ENCODE results near the gene C16orf87. TPM values are rescaled to one million over a fixed set of nuclear protein-coding genes. Genes with fewer than 3 reads are reported as not detected.

Gene C16orf87
- total RNA-seq, 2 experiments from 2014 or later: 12.5 to 14.7 TPM

DNA sequence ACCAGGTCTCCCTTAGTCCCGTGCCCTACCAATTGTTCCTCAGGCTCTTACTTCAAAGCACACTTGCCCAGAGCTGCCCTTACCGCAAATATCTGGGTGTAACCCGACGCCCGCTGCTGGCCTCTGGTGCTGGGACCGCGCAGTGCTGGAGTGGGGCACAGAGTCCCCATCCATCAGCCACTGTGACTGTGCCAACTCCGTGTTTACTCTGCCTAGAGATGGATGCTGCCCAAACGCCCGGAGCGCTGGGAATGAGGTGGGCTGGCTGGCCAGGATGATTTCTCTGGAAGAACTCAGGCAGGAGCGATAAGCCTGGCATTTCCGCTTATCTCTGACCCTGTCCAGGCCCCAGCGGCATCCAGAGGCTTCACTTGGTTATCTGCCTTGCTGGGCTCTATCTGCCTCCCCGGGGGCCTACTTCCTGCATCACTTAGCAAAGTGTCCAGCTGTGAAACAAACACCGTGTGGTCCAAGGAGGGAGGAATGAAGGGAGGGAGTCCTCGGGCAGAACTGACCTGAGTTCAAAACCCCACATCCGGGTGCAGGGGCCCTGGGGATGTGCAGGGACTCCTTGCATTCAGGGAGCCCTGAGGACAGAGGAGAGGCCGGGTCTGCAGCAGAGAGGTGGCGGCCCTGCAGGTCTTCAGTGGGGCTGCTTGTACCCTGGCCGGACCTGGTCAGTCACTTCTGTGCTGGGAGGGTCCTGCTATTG lies 73.5 kb downstream of the C16orf87 start:
- Mint-ChIP-seq H3K36me3 (ENCODE audit: low read depth) (no peaks in the 10 kb centered on the region), H3K27ac (no peak overlapping the region), H3K4me1 (ENCODE audit: low read depth) (no peaks in the 10 kb centered on the region), H3K27me3 (no peaks in the 10 kb centered on the region), H3K9me3 (no peaks in the 10 kb centered on the region), H3K4me3 (no peak overlapping the region)
- DNase-seq: no peak
- intact Hi-C loops (cut with micrococcal nuclease): no loop called here
- ChIA-PET CTCF (no interaction called here), POLR2A (no interaction called here)
- no peak for ATAC-seq
- TF ChIP-seq, protein P1, sequence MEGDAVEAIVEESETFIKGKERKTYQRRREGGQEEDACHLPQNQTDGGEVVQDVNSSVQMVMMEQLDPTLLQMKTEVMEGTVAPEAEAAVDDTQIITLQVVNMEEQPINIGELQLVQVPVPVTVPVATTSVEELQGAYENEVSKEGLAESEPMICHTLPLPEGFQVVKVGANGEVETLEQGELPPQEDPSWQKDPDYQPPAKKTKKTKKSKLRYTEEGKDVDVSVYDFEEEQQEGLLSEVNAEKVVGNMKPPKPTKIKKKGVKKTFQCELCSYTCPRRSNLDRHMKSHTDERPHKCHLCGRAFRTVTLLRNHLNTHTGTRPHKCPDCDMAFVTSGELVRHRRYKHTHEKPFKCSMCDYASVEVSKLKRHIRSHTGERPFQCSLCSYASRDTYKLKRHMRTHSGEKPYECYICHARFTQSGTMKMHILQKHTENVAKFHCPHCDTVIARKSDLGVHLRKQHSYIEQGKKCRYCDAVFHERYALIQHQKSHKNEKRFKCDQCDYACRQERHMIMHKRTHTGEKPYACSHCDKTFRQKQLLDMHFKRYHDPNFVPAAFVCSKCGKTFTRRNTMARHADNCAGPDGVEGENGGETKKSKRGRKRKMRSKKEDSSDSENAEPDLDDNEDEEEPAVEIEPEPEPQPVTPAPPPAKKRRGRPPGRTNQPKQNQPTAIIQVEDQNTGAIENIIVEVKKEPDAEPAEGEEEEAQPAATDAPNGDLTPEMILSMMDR (IDR thresholded peaks at IDR 0.05): no peak

DNA sequence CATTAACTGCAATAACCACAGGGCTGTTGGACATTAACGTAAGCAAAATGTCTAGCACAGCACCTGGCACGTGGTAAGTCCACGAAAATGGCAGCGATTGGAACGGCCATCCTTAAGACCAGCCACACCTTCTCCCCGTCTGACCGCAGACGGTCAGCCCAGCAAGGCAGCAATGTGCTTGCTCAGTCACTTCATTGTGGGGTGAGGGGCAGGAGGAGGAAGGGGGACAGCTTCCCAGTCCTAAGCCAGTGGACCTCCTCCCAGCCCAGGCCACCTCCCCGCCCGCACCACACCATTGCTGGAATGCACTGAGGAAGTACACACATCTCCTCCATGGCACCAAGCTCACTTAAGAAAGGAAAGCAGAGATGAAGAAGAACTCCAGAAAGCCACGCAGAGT lies 74.2 kb downstream of the C16orf87 start:
- no peaks in the 10 kb centered on the region for H3K4me1 Mint-ChIP-seq (ENCODE audit: low read depth)
- no peak overlapping the region for H3K27ac Mint-ChIP-seq
- no peaks in the 10 kb centered on the region for H3K9me3 Mint-ChIP-seq
- TF ChIP-seq, protein P1 (IDR thresholded peaks at IDR 0.05): no peak
- H3K36me3 Mint-ChIP-seq (ENCODE audit: low read depth): no peaks in the 10 kb centered on the region
- H3K4me3 Mint-ChIP-seq: no peak overlapping the region
- no peaks in the 10 kb centered on the region for H3K27me3 Mint-ChIP-seq
- CTCF ChIA-PET: no interaction called here
- POLR2A ChIA-PET: no interaction called here
- ATAC-seq (no peak), DNase-seq (no peak)
- intact Hi-C loops (cut with micrococcal nuclease): no loop called here

DNA sequence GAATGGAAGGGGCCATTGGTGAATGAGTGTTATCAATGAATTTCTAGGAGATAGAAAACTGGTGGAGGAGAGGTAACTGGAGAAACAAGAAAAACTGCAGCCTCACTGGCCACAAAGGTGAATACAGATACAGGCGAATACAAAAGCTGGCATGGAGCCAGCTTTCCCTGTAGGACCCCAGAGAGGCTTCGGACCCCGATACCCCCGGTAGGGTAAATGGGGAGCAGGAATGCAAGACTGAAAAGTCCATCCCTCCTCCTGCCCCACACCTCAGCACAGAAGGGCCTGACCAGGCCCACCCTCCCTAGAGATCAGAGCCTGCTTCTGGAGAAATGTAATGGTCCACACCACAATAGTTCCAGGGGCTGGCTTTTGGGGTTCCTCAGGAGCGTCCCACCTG lies 78.0 kb downstream of the C16orf87 start:
- ChIA-PET POLR2A (interaction anchor here (0.6 kb wide), 1 partner anchor 144 kb away, joined by 3 read pairs; no protein-coding TSS in a partner anchor), CTCF (no interaction called here)
- Mint-ChIP-seq H3K4me1 (ENCODE audit: low read depth) (no peaks in the 10 kb centered on the region), H3K4me3 (no peak overlapping the region), H3K27ac (no peak overlapping the region), H3K9me3 (no peaks in the 10 kb centered on the region), H3K36me3 (ENCODE audit: low read depth) (no peaks in the 10 kb centered on the region), H3K27me3 (no peaks in the 10 kb centered on the region)
- TF ChIP-seq, protein P1 (IDR thresholded peaks at IDR 0.05): no peak
- DNase-seq: no peak
- ATAC-seq: no peak
- intact Hi-C loops (cut with micrococcal nuclease): no loop called here

DNA sequence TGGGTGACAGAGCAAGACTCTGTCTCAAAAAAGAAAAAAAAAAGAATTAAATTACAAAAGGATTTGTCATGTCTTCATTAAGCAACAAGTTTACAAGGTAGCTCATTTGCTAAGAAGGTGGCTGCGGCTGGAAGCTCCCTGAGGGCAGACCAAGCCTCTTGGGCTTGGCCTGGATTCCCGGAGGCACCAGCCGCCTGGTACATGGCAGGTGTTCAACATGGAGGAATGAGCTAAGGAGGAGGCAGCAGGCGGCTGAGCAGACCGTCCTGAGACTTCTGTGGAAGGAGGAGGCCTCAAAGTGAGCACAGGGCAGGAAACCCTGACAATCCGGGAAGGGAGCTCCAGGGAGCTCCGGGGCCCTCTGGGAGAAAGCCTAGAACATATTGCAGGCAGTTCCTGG lies 79.6 kb downstream of the C16orf87 start:
- no peak overlapping the region for H3K27ac Mint-ChIP-seq
- no peaks in the 10 kb centered on the region for H3K4me1 Mint-ChIP-seq (ENCODE audit: low read depth)
- ATAC-seq (no peak), DNase-seq (no peak)
- H3K36me3 Mint-ChIP-seq (ENCODE audit: low read depth): no peaks in the 10 kb centered on the region
- TF ChIP-seq, protein P1 (IDR thresholded peaks at IDR 0.05): no peak
- ChIA-PET POLR2A (interaction anchor here (0.6 kb wide), 1 partner anchor 60 kb away, joined by 3 read pairs; no protein-coding TSS in a partner anchor), CTCF (no interaction called here)
- H3K9me3 Mint-ChIP-seq: no peaks in the 10 kb centered on the region
- intact Hi-C loops (cut with micrococcal nuclease): no loop called here
- no peaks in the 10 kb centered on the region for H3K27me3 Mint-ChIP-seq
- no peak overlapping the region for H3K4me3 Mint-ChIP-seq

DNA sequence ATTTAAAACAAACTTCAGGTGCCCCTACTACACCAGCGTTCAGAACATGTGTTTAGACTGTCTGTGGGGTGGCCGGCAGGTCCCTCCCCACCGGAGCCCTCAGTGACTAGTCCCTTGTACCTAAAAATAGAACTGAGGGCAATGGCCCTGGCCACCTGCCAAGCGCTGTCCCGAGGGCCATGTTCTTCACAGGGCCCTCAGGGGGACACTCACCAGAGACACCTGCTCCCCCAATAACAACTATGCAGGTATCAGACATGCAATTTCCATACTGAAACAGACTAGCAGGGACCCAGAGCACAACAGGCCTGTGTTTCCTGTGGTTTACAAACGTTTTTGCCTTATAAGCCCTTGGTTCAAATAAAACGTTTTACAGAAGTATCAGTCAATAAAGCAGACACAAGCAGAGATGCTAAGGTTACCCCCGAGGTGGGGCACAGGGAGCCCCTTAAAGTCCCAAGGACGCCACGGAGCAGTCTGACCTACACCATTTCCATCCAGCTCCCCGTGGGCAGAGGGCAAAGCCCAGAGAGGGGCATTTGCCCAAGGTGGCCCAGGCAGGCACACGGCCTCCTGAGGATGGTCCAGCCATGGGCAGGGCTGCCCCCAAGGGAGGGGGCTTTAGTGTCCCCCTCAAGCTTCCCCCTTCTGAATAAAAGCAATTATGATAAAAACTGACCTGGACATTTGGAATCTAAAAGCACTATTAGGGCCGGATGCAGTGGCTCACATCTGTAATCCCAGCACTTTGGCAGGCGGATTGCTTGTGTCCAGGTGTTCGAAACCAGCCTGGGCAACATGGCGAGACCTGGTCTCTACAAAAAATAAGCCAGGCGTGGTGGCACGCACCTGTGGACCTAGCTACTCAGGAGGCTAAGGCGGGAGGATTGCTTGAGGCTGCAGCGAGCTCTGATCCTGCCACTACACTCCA lies 81.9 kb downstream of the C16orf87 start:
- H3K9me3 Mint-ChIP-seq: no peaks in the 10 kb centered on the region
- intact Hi-C loops (cut with micrococcal nuclease): no loop called here
- no peak overlapping the region for H3K27ac Mint-ChIP-seq
- no peak overlapping the region for H3K4me3 Mint-ChIP-seq
- TF ChIP-seq, protein P1 (IDR thresholded peaks at IDR 0.05): no peak
- no peaks in the 10 kb centered on the region for H3K4me1 Mint-ChIP-seq (ENCODE audit: low read depth)
- DNase-seq (no peak), ATAC-seq (no peak)
- no peaks in the 10 kb centered on the region for H3K36me3 Mint-ChIP-seq (ENCODE audit: low read depth)
- ChIA-PET CTCF (no interaction called here), POLR2A (no interaction called here)
- H3K27me3 Mint-ChIP-seq: no peaks in the 10 kb centered on the region

All from activated CD8-positive, alpha-beta T cell treated with anti-CD3 and anti-CD28 coated beads for 36 hours (primary cell).